ENCODE measurements around the gene ABT1.
A peak's percentile ranks its signal among the peaks of the same experiment; 100 is the strongest.

- TF ChIP-seq POLR2A (IDR thresholded peaks at IDR 0.05; ENCODE audit: borderline replicate concordance, extremely low read depth, insufficient read depth, insufficient read length), result no peak
- TF ChIP-seq MAX (IDR thresholded peaks at IDR 0.05), result peak; percentile 27; the same call in 1 of the 2 replicates
- TF ChIP-seq YY1 (IDR thresholded peaks at IDR 0.05; ENCODE audit: extremely low read depth, insufficient replicate concordance, low read depth, low read length), result no peak
- no peak for TF ChIP-seq CTCF (IDR thresholded peaks at IDR 0.05 in 2 of 3, conservative IDR thresholded peaks at IDR 0.05 in 1 of 3; ENCODE audit: borderline replicate concordance in 1 of 3, insufficient read depth in 1 of 3, low read depth in 2 of 3, low read length in 2 of 3)
- no peak for TF ChIP-seq REST (IDR thresholded peaks at IDR 0.05; ENCODE audit: low read depth)
- peak; percentile 90; the same call in 1 of the 2 replicates for TF ChIP-seq ATF3 (IDR thresholded peaks at IDR 0.05)
Measured at GRCh38 chr6:26575494-26575939, 21.2 kb upstream of the ABT1 start.

All from HCT116 (cell line).